HCT116 (cell line): ENCODE measurements around the gene COBL. TPM values are rescaled to one million over a fixed set of nuclear protein-coding genes. Genes with fewer than 3 reads are reported as not detected.

ENCODE experiments used
- ATAC-seq: fragments of 200-7000 bp; cut with Tn5 transposase; 2 replicates; pipeline ENCODE4 v1.9.1; 2020; ENCODE audit warnings: mild to moderate bottlenecking, moderate library complexity
- BruUV-seq: library from RNA; stranded (reverse); fragments of 400-500 nt; replicated peaks from 2 replicates; lab custom pipeline; 2021; lab: Mats Ljungman, UMichigan
- CTCF ChIA-PET: fragments of 300-600 bp; sonication (Branson Sonifier 250); formaldehyde crosslinking; loops from one replicate; lab custom pipeline; 2021; ENCODE audit warnings: antibody characterized with exemption; lab: Charles Lee
- POLR2A ChIA-PET: fragments of 300-600, 350-600 bp; sonication (Branson Sonifier 250); formaldehyde crosslinking; loops from one replicate; lab custom pipeline; 2021; ENCODE audit warnings: antibody characterized with exemption; lab: Charles Lee
- RAD21 ChIA-PET, 2 experiments: fragments of 300-600 bp; sonication (Branson Sonifier 250); formaldehyde crosslinking; loops; one replicate each; lab custom pipeline; 2023; ENCODE audit warnings: low total read pairs in 2 of 2; ENCODE audit not compliant: uncharacterized antibody in 2 of 2, unreplicated experiment in 2 of 2, low non-redundant PET in 1 of 2; lab: Charles Lee
- DNase-seq: peaks from one replicate; pipeline ENCODE4 v3.0.0-alpha.2; 2010; ENCODE audit warnings: low read depth, low spot score
- H2AFZ ChIP-seq: fragments of 200-600 bp; shearing (Covaris generic), sonication (generic); 2 replicates; pipeline ENCODE4 v1.6.1; 2017; ENCODE audit warnings: low read depth, mixed run types, mixed read lengths, antibody characterized with exemption, low read length; ENCODE audit not compliant: poor library complexity, severe bottlenecking
- H3K27ac ChIP-seq: 2 replicates; pipeline ENCODE4 v1.5.1; 2012; ENCODE audit warnings: low read depth, low read length
- H3K27me3 ChIP-seq: fragments of 200-600 bp; sonication (generic); 2 replicates; pipeline ENCODE4 v1.6.1; 2016; ENCODE audit warnings: mixed run types, low read length, mixed read lengths; ENCODE audit not compliant: insufficient read depth
- H3K36me3 ChIP-seq, 2 experiments: fragments of 200-500 bp in 1 of 2; fragments of 200-600 bp in 1 of 2; sonication (Bioruptor generic) in 1 of 2; sonication (generic) in 1 of 2; 2 replicates each; pipeline versions ENCODE4 v1.5.1 to v1.6.1; 2014 to 2016; ENCODE audit warnings: low read length in 2 of 2, inconsistent platforms in 1 of 2, mixed read lengths in 1 of 2, mixed run types in 1 of 2; ENCODE audit not compliant: insufficient read depth in 2 of 2, control insufficient read depth in 1 of 2
- H3K4me1 ChIP-seq, 2 experiments: fragments of 200-600 bp in 1 of 2; sonication (generic) in 1 of 2; 2 replicates each; pipeline versions ENCODE4 v1.5.1 to v1.6.1; 2012 to 2017; ENCODE audit warnings: low read length in 2 of 2, inconsistent platforms in 1 of 2, mild to moderate bottlenecking in 1 of 2, mixed read lengths in 1 of 2, mixed run types in 1 of 2, moderate library complexity in 1 of 2; ENCODE audit not compliant: insufficient read depth in 2 of 2, control insufficient read depth in 1 of 2
- H3K4me2 ChIP-seq: fragments of 200-600 bp; sonication (generic); 2 replicates; pipeline ENCODE4 v1.6.1; 2017; ENCODE audit warnings: mixed run types, low read length, mixed read lengths
- H3K4me3 ChIP-seq, 2 experiments: fragments of 200-600 bp in 1 of 2; sonication (generic) in 1 of 2; replicated peaks in 1 of 2; 2 replicates each; pipeline ENCODE4 v1.5.1; 2011 to 2016; ENCODE audit warnings: low read length in 2 of 2, control low read depth in 1 of 2, low read depth in 1 of 2, mild to moderate bottlenecking in 1 of 2, mixed read lengths in 1 of 2, mixed run types in 1 of 2
- H3K79me2 ChIP-seq: fragments of 200-600 bp; sonication (generic); 2 replicates; pipeline ENCODE4 v1.6.1; 2017; ENCODE audit warnings: mild to moderate bottlenecking, mixed run types, low read length, moderate library complexity, mixed read lengths; ENCODE audit not compliant: insufficient read depth
- H3K9ac ChIP-seq: fragments of 200-600 bp; sonication (generic); 2 replicates; pipeline ENCODE4 v1.6.1; 2016; ENCODE audit warnings: low read length, mixed read lengths
- H3K9me2 ChIP-seq: fragments of 200-600 bp; sonication (generic), shearing (Covaris generic); 2 replicates; pipeline ENCODE4 v1.6.1; 2017; ENCODE audit warnings: mixed run types, mild to moderate bottlenecking, moderate library complexity; ENCODE audit not compliant: insufficient read depth
- H3K9me3 ChIP-seq, 2 experiments: fragments of 200-500 bp in 1 of 2; fragments of 200-600 bp in 1 of 2; sonication (Bioruptor generic) in 1 of 2; sonication (generic) in 1 of 2; 2 replicates each; pipeline ENCODE4 v1.6.1; 2014 to 2017; ENCODE audit warnings: low read length in 2 of 2, mixed read lengths in 2 of 2, inconsistent platforms in 1 of 2, low read depth in 1 of 2, mild to moderate bottlenecking in 1 of 2, mixed run types in 1 of 2, moderate library complexity in 1 of 2; ENCODE audit not compliant: control insufficient read depth in 1 of 2, insufficient read depth in 1 of 2
- H4K20me1 ChIP-seq: fragments of 200-600 bp; sonication (generic), shearing (Covaris generic); 2 replicates; pipeline ENCODE4 v1.6.1; 2017; ENCODE audit warnings: mixed run types, mild to moderate bottlenecking, moderate library complexity; ENCODE audit not compliant: insufficient read depth
- CBX3 ChIP-seq: IDR thresholded peaks from 2 replicates; pipeline ENCODE4 v1.6.1; 2012; ENCODE audit warnings: low read depth
- CEBPB ChIP-seq: IDR thresholded peaks from 2 replicates; pipeline ENCODE4 v1.6.1; 2012; ENCODE audit warnings: low read depth
- EZH2phosphoT487 ChIP-seq: fragments of 200-600 bp; IDR thresholded peaks from 2 replicates; pipeline ENCODE4 v1.6.1; 2018; ENCODE audit warnings: antibody characterized with exemption, borderline replicate concordance
- REST ChIP-seq: IDR thresholded peaks from 2 replicates; pipeline ENCODE4 v1.6.1; 2012; ENCODE audit warnings: low read depth
- ZBTB33 ChIP-seq: IDR thresholded peaks from 2 replicates; pipeline ENCODE4 v1.6.1; 2011; ENCODE audit warnings: mild to moderate bottlenecking, low read length, moderate library complexity; ENCODE audit not compliant: insufficient replicate concordance; ENCODE audit errors: extremely low read depth
- intact Hi-C: fragments of 100-400 bp; cut with micrococcal nuclease; formaldehyde crosslinking; loops from 2 replicates; pipeline ENCODE4 v1.10.0; 2022
- total RNA-seq: library from RNA; stranded (reverse); gene quantifications from one replicate; pipeline ENCODE4 v1.2.1, GENCODE V29; 2021; ENCODE audit not compliant: unreplicated experiment

Gene COBL
- total RNA-seq, 1 experiment from 2014 or later, result 19.3 TPM

- POLR2A ChIA-PET, result no interaction called here
- H3K4me1 ChIP-seq, result peaks cover 0 to 5% of the 10 kb centered on the region in 2 experiments; a peak in 3 of 4 replicates
- no peak for TF ChIP-seq CBX3
- TF ChIP-seq ZBTB33, result no peak
- TF ChIP-seq CEBPB, result no peak
- TF ChIP-seq EZH2phosphoT487, result no peak
- TF ChIP-seq REST, result no peak
- H3K79me2 ChIP-seq, result no peaks in the 10 kb centered on the region
- no peak overlapping the region for H2AFZ ChIP-seq
- H3K36me3 ChIP-seq, result no peaks in the 10 kb centered on the region
- no peak overlapping the region for H3K4me3 ChIP-seq
- RAD21 ChIA-PET, result no interaction called here
- H4K20me1 ChIP-seq, result no peaks in the 10 kb centered on the region
- CTCF ChIA-PET, result no interaction called here
- H3K27ac ChIP-seq, result no peak overlapping the region
- H3K9ac ChIP-seq, result no peak overlapping the region
- BruUV-seq, result no TSS peak
- no peaks in the 10 kb centered on the region for H3K9me3 ChIP-seq
- no peaks in the 10 kb centered on the region for H3K9me2 ChIP-seq
- intact Hi-C loops, result no loop called here
- DNase-seq, result no peak
- no peak for ATAC-seq
- no peaks in the 10 kb centered on the region for H3K27me3 ChIP-seq
- no peak overlapping the region for H3K4me2 ChIP-seq
Measured at GRCh38 chr7:51328351-51328801, 11.8 kb upstream of the COBL start.
